ENCODE results near the gene METRN. TPM values are rescaled to one million over a fixed set of nuclear protein-coding genes. Genes with fewer than 3 reads are reported as not detected.

The METRN gene
- total RNA-seq, 1 donor from 2014 or later = 116 TPM

DNA sequence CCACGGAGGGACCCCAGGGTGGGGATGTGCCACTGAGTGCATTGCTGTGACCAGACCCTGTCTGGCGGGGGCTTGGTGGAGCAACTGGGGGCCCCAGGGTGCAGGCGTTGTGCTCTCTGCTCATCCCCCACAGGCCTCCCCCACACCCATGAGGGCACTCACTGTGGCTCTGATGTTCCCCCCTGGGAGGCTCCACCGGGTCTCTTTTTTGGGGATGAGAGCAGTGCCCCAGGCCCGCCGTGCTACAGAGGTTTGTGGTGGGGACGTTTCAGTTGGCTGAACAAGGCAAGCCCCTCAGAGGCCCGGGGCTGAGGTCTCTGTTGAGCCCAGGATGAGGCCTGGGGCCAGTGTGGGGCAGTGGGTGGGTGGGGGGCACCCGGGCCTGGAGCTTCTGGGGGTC, 8.8 kb downstream of the METRN start:
- no peak for DNase-seq (ENCODE audit: low read depth)
- H3K4me3 ChIP-seq (ENCODE audit: low read depth, low read length) = no peak overlapping the region
- no peaks in the 10 kb centered on the region for H3K36me3 ChIP-seq (ENCODE audit: control insufficient read depth, insufficient read depth, low read length)
- H3K27me3 ChIP-seq (ENCODE audit: control insufficient read depth, insufficient read depth, low read length) = no peaks in the 10 kb centered on the region
- TF ChIP-seq, protein P1, sequence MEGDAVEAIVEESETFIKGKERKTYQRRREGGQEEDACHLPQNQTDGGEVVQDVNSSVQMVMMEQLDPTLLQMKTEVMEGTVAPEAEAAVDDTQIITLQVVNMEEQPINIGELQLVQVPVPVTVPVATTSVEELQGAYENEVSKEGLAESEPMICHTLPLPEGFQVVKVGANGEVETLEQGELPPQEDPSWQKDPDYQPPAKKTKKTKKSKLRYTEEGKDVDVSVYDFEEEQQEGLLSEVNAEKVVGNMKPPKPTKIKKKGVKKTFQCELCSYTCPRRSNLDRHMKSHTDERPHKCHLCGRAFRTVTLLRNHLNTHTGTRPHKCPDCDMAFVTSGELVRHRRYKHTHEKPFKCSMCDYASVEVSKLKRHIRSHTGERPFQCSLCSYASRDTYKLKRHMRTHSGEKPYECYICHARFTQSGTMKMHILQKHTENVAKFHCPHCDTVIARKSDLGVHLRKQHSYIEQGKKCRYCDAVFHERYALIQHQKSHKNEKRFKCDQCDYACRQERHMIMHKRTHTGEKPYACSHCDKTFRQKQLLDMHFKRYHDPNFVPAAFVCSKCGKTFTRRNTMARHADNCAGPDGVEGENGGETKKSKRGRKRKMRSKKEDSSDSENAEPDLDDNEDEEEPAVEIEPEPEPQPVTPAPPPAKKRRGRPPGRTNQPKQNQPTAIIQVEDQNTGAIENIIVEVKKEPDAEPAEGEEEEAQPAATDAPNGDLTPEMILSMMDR (IDR thresholded peaks at IDR 0.05; ENCODE audit: insufficient read depth, low read length, poor library complexity, severe bottlenecking) = no peak

- no peak for DNase-seq (ENCODE audit: low read depth)
- TF ChIP-seq, protein P1 (IDR thresholded peaks at IDR 0.05; ENCODE audit: insufficient read depth, low read length, poor library complexity, severe bottlenecking) = no peak
- Histone ChIP-seq H3K36me3 (ENCODE audit: control insufficient read depth, insufficient read depth, low read length) (no peaks in the 10 kb centered on the region), H3K4me3 (ENCODE audit: low read depth, low read length) (no peak overlapping the region), H3K27me3 (ENCODE audit: control insufficient read depth, insufficient read depth, low read length) (no peaks in the 10 kb centered on the region)
Measured at GRCh38 chr16:724188-725040, 9.5 kb downstream of the METRN start.

DNA sequence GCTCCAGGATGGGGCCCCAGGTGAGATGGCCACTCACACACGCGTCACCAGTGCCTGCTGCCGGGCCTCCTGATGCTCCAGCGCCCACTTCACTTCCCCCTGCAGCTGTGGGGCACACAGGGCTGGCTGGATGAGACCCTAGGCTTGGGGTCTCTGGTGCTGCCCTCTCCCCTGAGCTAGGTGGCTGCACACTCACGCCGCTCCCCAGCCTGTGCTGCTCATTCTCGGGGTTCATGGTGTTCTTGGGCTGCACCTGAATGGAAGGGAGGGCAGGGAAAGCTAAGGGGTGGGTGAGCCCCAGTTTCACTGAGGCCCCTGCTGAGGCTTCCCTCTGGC, 10.1 kb downstream of the METRN start:
- no peak for DNase-seq (ENCODE audit: low read depth)
- Histone ChIP-seq H3K27me3 (ENCODE audit: control insufficient read depth, insufficient read depth, low read length) (no peaks in the 10 kb centered on the region), H3K36me3 (ENCODE audit: control insufficient read depth, insufficient read depth, low read length) (no peaks in the 10 kb centered on the region), H3K4me3 (ENCODE audit: low read depth, low read length) (no peak overlapping the region)
- TF ChIP-seq, protein P1 (IDR thresholded peaks at IDR 0.05; ENCODE audit: insufficient read depth, low read length, poor library complexity, severe bottlenecking) = no peak

DNA sequence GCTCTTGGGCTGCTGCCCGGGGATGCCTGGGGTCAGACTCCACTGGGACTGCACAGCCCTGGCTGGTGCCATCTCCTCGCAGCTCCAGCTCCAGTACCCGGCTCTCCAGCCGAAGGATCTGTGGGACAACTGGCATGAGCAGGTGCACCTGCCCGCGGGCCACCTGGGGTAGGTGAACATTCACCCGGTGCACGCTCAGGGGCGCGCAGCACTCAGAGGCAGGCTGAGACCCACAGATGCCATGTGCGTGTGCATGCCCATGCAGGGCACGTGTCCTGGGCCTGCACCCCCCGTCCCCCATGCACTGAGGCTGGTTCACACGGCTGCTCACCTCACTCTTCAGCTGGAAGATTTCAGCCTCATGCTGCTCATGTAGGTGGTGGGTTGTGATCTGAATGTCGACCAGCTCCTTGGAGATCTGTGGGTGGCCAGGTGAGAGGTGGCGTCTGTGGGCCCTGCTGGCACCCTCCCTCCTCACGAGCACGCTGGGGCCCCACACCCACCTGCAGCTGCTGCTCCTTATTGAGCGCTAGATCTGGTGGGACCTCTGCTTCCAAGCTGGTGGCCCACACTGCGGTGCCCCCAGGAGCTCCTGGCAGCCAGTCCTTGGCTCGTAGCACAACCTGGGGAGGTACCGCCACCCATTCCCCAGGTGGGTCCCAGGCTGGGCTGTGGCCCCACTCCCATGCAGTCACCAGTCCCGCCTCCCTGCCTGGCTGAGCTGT, 10.7 kb downstream of the METRN start:
- Histone ChIP-seq H3K27me3 (ENCODE audit: control insufficient read depth, insufficient read depth, low read length) (no peaks in the 10 kb centered on the region), H3K4me3 (ENCODE audit: low read depth, low read length) (no peak overlapping the region), H3K36me3 (ENCODE audit: control insufficient read depth, insufficient read depth, low read length) (no peaks in the 10 kb centered on the region)
- TF ChIP-seq, protein P1 (IDR thresholded peaks at IDR 0.05; ENCODE audit: insufficient read depth, low read length, poor library complexity, severe bottlenecking) = no peak
- no peak for DNase-seq (ENCODE audit: low read depth)

DNA sequence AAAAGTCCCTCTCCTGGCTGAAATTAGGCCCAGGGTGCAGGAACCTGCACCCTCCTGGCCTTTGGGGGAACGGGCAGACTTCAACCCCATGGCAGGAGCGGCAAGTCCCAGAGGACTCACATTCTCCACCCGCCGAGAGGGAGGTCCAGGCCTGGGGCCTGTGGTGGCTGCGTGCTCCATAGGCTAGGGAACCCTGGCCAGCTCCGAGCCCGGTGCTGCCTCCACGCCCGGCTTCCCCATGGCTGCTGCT, 11.2 kb downstream of the METRN start:
- H3K4me3 ChIP-seq (ENCODE audit: low read depth, low read length) = no peak overlapping the region
- TF ChIP-seq, protein P1 (IDR thresholded peaks at IDR 0.05; ENCODE audit: insufficient read depth, low read length, poor library complexity, severe bottlenecking) = no peak
- no peak for DNase-seq (ENCODE audit: low read depth)

More for the DNA sequence above, 11.2 kb downstream of the METRN start:
- Histone ChIP-seq H3K36me3 (ENCODE audit: control insufficient read depth, insufficient read depth, low read length) (no peaks in the 10 kb centered on the region), H3K27me3 (ENCODE audit: control insufficient read depth, insufficient read depth, low read length) (no peaks in the 10 kb centered on the region)
